Cardiac muscle cell (in vitro differentiated cells and primary cell): Measurements from ENCODE around the gene JAKMIP2. TPM values are rescaled to one million over a fixed set of nuclear protein-coding genes. Genes with fewer than 3 reads are reported as not detected.
"Not testable (repeated sequence)": the region's sequence is repeated elsewhere in the genome, so short reads cannot be mapped to it uniquely, and the experiment has no call there.

Experiments
- DNase-seq, 2 donors: peaks; one replicate each; pipeline versions ENCODE4 v3.0.0 to v3.0.0-alpha.2; 2010 to 2017; ENCODE audit warnings: low read depth in 1 of 2, low spot score in 1 of 2
- H3K27ac ChIP-seq: fragments of 200-600 bp; sonication (generic); 2 replicates; pipeline ENCODE4 v1.5.1; 2016
- H3K27me3 ChIP-seq: fragments of 200-600 bp; sonication (generic); 2 replicates; pipeline ENCODE4 v1.6.0; 2016; ENCODE audit warnings: control low read depth
- H3K36me3 ChIP-seq: fragments of 200-600 bp; sonication (generic); 2 replicates; pipeline ENCODE4 v1.5.1; 2016; ENCODE audit warnings: control low read depth
- H3K4me1 ChIP-seq: fragments of 200-600 bp; sonication (generic); 2 replicates; pipeline ENCODE4 v1.8.1; 2017; ENCODE audit warnings: low read depth, mild to moderate bottlenecking, mixed run types
- H3K4me3 ChIP-seq: fragments of 200-600 bp; sonication (generic); 2 replicates; pipeline ENCODE4 v1.5.1; 2016; ENCODE audit warnings: mild to moderate bottlenecking
- H3K9me3 ChIP-seq: fragments of 200-600 bp; sonication (generic); 2 replicates; pipeline ENCODE4 v1.5.1; 2017; ENCODE audit warnings: low read depth, mild to moderate bottlenecking, control low read depth
- CTCF ChIP-seq: IDR thresholded peaks from 2 replicates; pipeline ENCODE4 v1.5.1; 2012; ENCODE audit warnings: low read depth, mild to moderate bottlenecking, low read length
- polyA plus RNA-seq: library from polyadenylated mRNA; unstranded; fragments of >200 nt; fragmentation: Nextera tagmentation; extraction: Ambion mirVana; gene quantifications from 2 replicates; pipeline ENCODE4 v1.2.1, GENCODE V29; 2016
- total RNA-seq: library from RNA; depleted of rRNA; stranded (reverse); fragments of >200 nt; gene quantifications from 2 replicates; pipeline ENCODE4 v1.2.3, GENCODE V29; 2016

The JAKMIP2 gene
- total and polyA plus RNA-seq, 2 experiments from 2014 or later, result 14.5 to 15.9 TPM

GRCh38 chr5:147809830-147810666 is 27.5 kb upstream of the JAKMIP2 start:
- Histone ChIP-seq H3K9me3 (no peaks in the 10 kb centered on the region), H3K27ac (no peak overlapping the region), H3K4me1 (no peaks in the 10 kb centered on the region), H3K4me3 (no peak overlapping the region), H3K27me3 (no peaks in the 10 kb centered on the region), H3K36me3 (no peaks in the 10 kb centered on the region)
- TF ChIP-seq CTCF, result no peak
- DNase-seq, result no peak

- Histone ChIP-seq H3K27ac (no peak overlapping the region), H3K4me1 (no peaks in the 10 kb centered on the region), H3K9me3 (no peaks in the 10 kb centered on the region), H3K27me3 (no peaks in the 10 kb centered on the region), H3K36me3 (no peaks in the 10 kb centered on the region), H3K4me3 (no peak overlapping the region)
- DNase-seq, result peak in 1 of 2 donors; percentile 15
- TF ChIP-seq CTCF, result no peak
Measured at GRCh38 chr5:147805030-147805454, 22.5 kb upstream of the JAKMIP2 start.

GRCh38 chr5:147804334-147804733 is 21.8 kb upstream of the JAKMIP2 start:
- no peaks in the 10 kb centered on the region for H3K9me3 ChIP-seq
- TF ChIP-seq CTCF, result no peak
- no peaks in the 10 kb centered on the region for H3K4me1 ChIP-seq
- H3K4me3 ChIP-seq, result no peak overlapping the region
- H3K27me3 ChIP-seq, result no peaks in the 10 kb centered on the region
- H3K36me3 ChIP-seq, result no peaks in the 10 kb centered on the region
- H3K27ac ChIP-seq, result no peak overlapping the region
- DNase-seq, result no peak

GRCh38 chr5:147803926-147804325 is 21.4 kb upstream of the JAKMIP2 start:
- Histone ChIP-seq H3K4me1 (no peaks in the 10 kb centered on the region), H3K27ac (no peak overlapping the region), H3K9me3 (no peaks in the 10 kb centered on the region), H3K27me3 (no peaks in the 10 kb centered on the region), H3K4me3 (no peak overlapping the region), H3K36me3 (no peaks in the 10 kb centered on the region)
- no peak for TF ChIP-seq CTCF
- no peak for DNase-seq

- H3K4me3 ChIP-seq, DNase-seq, H3K9me3 ChIP-seq, H3K27me3 ChIP-seq, H3K36me3 ChIP-seq, H3K27ac ChIP-seq, H3K4me1 ChIP-seq: not testable (repeated sequence)
Measured at GRCh38 chr5:147803161-147803560, 20.6 kb upstream of the JAKMIP2 start.

- TF ChIP-seq CTCF, result no peak
- no peaks in the 10 kb centered on the region for H3K36me3 ChIP-seq
- no peak overlapping the region for H3K27ac ChIP-seq
- H3K9me3 ChIP-seq, result no peaks in the 10 kb centered on the region
- DNase-seq, result no peak
- no peak overlapping the region for H3K4me3 ChIP-seq
- no peaks in the 10 kb centered on the region for H3K27me3 ChIP-seq
- no peaks in the 10 kb centered on the region for H3K4me1 ChIP-seq
Measured at GRCh38 chr5:147801461-147801860, 18.9 kb upstream of the JAKMIP2 start.
